H1 (cell line): ENCODE measurements around the gene CUX1. TPM values are rescaled to one million over a fixed set of nuclear protein-coding genes. Genes with fewer than 3 reads are reported as not detected.

Source experiments
- JUND ChIP-seq: IDR thresholded peaks from 2 replicates; pipeline ENCODE4 v1.6.1; 2011; ENCODE audit warnings: mild to moderate bottlenecking, improper control_type of control experiment, low read length
- PHF8 ChIP-seq: fragments of 200-600 bp; sonication (generic); conservative IDR thresholded peaks from 2 replicates; pipeline ENCODE4 v1.7.1; 2012; ENCODE audit warnings: low read depth, mild to moderate bottlenecking, inconsistent platforms, low read length, moderate library complexity
- RNF2 ChIP-seq: fragments of 200-900, 300-1000 bp; sonication (generic); IDR thresholded peaks from 2 replicates; pipeline ENCODE4 v1.7.1; 2016; ENCODE audit warnings: borderline replicate concordance, low read depth, mild to moderate bottlenecking, antibody characterized with exemption, low read length; ENCODE audit not compliant: poor library complexity, severe bottlenecking; ENCODE audit errors: missing control alignments
- YY1 ChIP-seq: IDR thresholded peaks from 2 replicates; pipeline ENCODE4 v1.6.1; 2011; ENCODE audit warnings: low read depth, mild to moderate bottlenecking, low read length
- polyA plus RNA-seq, 7 experiments: library from polyadenylated mRNA; depleted of rRNA in 3 of 7; stranded (reverse) in 5 of 7; unstranded in 2 of 7; fragments of >200 nt in 5 of 7; fragments of 200-250 nt in 2 of 7; gene quantifications; 1 replicate in 5 of 7; 2 replicates in 1 of 7; 4 replicates in 1 of 7; pipeline versions ENCODE4 v1.2.1 to v1.2.3, GENCODE V29; 2011 to 2013; ENCODE audit warnings: missing spikeins in 2 of 7, mixed read lengths in 2 of 7
- total RNA-seq: library from RNA; stranded (reverse); fragmentation: NEBNext Ultra II Directional; extraction: Animal tissue kit (Norgen Biotek cat#: 25700); gene quantifications from 2 replicates; pipeline ENCODE4 v1.2.1, GENCODE V29; 2021
- TF ChIP-seq, protein P1 (sequence below): fragments of 300-600 bp; sonication (generic); IDR thresholded peaks from 2 replicates; pipeline ENCODE4 v1.7.1; 2012; ENCODE audit warnings: low read length, moderate library complexity, mild to moderate bottlenecking, inconsistent platforms; ENCODE audit not compliant: insufficient replicate concordance
- TF ChIP-seq, protein P2 (sequence below), 3 experiments: IDR thresholded peaks; 1 replicate in 2 of 3; 2 replicates in 1 of 3; pipeline versions ENCODE4 v1.5.1 to v1.6.1; 2011; ENCODE audit warnings: low read length in 3 of 3, mild to moderate bottlenecking in 3 of 3, inconsistent platforms in 2 of 3, low read depth in 1 of 3, moderate library complexity in 1 of 3; ENCODE audit not compliant: insufficient read depth in 1 of 3; ENCODE audit errors: control extremely low read depth in 1 of 3

Gene CUX1
- total and polyA plus RNA-seq, 2 of the 8 experiments (the other 6 are each of a cell fraction or from before 2014, with no cell fraction given), result 21.6 to 65.9 TPM

DNA sequence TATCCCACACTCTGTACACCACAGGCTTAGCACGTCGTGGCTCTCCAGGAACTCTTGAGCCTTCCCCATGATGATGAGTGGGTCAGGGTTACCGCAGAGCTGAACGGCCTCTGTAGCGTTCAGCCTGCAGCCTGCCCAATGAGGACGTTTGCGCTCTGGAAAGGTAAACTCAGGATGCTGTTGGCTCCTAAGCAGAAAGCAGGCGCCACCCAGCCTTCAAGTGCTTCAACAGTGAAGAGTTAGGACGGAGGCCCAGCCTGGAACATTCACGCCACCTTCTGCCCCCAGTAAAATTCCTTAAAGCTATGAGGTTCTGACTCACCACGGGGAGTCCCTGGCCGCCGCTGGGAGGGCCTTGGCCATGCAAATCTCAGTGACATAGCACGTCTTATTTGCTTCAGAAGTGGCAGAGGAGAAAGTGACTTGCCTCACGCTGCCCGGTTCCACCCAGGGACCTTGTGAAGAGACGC is 307.7 kb downstream of the CUX1 start (continued):
- TF ChIP-seq, protein P1, sequence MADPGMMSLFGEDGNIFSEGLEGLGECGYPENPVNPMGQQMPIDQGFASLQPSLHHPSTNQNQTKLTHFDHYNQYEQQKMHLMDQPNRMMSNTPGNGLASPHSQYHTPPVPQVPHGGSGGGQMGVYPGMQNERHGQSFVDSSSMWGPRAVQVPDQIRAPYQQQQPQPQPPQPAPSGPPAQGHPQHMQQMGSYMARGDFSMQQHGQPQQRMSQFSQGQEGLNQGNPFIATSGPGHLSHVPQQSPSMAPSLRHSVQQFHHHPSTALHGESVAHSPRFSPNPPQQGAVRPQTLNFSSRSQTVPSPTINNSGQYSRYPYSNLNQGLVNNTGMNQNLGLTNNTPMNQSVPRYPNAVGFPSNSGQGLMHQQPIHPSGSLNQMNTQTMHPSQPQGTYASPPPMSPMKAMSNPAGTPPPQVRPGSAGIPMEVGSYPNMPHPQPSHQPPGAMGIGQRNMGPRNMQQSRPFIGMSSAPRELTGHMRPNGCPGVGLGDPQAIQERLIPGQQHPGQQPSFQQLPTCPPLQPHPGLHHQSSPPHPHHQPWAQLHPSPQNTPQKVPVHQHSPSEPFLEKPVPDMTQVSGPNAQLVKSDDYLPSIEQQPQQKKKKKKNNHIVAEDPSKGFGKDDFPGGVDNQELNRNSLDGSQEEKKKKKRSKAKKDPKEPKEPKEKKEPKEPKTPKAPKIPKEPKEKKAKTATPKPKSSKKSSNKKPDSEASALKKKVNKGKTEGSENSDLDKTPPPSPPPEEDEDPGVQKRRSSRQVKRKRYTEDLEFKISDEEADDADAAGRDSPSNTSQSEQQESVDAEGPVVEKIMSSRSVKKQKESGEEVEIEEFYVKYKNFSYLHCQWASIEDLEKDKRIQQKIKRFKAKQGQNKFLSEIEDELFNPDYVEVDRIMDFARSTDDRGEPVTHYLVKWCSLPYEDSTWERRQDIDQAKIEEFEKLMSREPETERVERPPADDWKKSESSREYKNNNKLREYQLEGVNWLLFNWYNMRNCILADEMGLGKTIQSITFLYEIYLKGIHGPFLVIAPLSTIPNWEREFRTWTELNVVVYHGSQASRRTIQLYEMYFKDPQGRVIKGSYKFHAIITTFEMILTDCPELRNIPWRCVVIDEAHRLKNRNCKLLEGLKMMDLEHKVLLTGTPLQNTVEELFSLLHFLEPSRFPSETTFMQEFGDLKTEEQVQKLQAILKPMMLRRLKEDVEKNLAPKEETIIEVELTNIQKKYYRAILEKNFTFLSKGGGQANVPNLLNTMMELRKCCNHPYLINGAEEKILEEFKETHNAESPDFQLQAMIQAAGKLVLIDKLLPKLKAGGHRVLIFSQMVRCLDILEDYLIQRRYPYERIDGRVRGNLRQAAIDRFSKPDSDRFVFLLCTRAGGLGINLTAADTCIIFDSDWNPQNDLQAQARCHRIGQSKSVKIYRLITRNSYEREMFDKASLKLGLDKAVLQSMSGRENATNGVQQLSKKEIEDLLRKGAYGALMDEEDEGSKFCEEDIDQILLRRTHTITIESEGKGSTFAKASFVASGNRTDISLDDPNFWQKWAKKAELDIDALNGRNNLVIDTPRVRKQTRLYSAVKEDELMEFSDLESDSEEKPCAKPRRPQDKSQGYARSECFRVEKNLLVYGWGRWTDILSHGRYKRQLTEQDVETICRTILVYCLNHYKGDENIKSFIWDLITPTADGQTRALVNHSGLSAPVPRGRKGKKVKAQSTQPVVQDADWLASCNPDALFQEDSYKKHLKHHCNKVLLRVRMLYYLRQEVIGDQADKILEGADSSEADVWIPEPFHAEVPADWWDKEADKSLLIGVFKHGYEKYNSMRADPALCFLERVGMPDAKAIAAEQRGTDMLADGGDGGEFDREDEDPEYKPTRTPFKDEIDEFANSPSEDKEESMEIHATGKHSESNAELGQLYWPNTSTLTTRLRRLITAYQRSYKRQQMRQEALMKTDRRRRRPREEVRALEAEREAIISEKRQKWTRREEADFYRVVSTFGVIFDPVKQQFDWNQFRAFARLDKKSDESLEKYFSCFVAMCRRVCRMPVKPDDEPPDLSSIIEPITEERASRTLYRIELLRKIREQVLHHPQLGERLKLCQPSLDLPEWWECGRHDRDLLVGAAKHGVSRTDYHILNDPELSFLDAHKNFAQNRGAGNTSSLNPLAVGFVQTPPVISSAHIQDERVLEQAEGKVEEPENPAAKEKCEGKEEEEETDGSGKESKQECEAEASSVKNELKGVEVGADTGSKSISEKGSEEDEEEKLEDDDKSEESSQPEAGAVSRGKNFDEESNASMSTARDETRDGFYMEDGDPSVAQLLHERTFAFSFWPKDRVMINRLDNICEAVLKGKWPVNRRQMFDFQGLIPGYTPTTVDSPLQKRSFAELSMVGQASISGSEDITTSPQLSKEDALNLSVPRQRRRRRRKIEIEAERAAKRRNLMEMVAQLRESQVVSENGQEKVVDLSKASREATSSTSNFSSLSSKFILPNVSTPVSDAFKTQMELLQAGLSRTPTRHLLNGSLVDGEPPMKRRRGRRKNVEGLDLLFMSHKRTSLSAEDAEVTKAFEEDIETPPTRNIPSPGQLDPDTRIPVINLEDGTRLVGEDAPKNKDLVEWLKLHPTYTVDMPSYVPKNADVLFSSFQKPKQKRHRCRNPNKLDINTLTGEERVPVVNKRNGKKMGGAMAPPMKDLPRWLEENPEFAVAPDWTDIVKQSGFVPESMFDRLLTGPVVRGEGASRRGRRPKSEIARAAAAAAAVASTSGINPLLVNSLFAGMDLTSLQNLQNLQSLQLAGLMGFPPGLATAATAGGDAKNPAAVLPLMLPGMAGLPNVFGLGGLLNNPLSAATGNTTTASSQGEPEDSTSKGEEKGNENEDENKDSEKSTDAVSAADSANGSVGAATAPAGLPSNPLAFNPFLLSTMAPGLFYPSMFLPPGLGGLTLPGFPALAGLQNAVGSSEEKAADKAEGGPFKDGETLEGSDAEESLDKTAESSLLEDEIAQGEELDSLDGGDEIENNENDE, result no peak
- TF ChIP-seq JUND (0 out of 2 replicates have a peak, but pooled peaks have one; percentile 16), PHF8 (no peak), YY1 (0 out of 2 replicates have a peak, but pooled peaks have one; percentile 14), RNF2 (no peak)
- TF ChIP-seq, protein P2, sequence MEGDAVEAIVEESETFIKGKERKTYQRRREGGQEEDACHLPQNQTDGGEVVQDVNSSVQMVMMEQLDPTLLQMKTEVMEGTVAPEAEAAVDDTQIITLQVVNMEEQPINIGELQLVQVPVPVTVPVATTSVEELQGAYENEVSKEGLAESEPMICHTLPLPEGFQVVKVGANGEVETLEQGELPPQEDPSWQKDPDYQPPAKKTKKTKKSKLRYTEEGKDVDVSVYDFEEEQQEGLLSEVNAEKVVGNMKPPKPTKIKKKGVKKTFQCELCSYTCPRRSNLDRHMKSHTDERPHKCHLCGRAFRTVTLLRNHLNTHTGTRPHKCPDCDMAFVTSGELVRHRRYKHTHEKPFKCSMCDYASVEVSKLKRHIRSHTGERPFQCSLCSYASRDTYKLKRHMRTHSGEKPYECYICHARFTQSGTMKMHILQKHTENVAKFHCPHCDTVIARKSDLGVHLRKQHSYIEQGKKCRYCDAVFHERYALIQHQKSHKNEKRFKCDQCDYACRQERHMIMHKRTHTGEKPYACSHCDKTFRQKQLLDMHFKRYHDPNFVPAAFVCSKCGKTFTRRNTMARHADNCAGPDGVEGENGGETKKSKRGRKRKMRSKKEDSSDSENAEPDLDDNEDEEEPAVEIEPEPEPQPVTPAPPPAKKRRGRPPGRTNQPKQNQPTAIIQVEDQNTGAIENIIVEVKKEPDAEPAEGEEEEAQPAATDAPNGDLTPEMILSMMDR (IDR thresholded peaks at IDR 0.05; ENCODE audit: control extremely low read depth in 1 of 3, insufficient read depth in 1 of 3, low read depth in 1 of 3, low read length in 3 of 3), result peak in 2 of 3 experiments; percentile 24 to 26; a peak in 3 of 4 replicates
